ES-I3 (cell line): Measurements from ENCODE around the gene PLA2G4A.

Experiments used
- H3K36me3 ChIP-seq: 2 replicates; pipeline ENCODE4 v1.6.1; 2013; ENCODE audit warnings: mild to moderate bottlenecking, low read length, control low read depth, moderate library complexity; ENCODE audit not compliant: insufficient read depth
- H3K4me1 ChIP-seq: 2 replicates; pipeline ENCODE4 v1.6.1; 2013; ENCODE audit warnings: mild to moderate bottlenecking, control low read depth, low read length; ENCODE audit not compliant: insufficient read depth
- H3K9ac ChIP-seq: 2 replicates; pipeline ENCODE4 v1.6.1; 2013; ENCODE audit warnings: low read depth, mild to moderate bottlenecking, low read length, moderate library complexity
- H3K9me3 ChIP-seq: 2 replicates; pipeline ENCODE4 v1.6.1; 2013; ENCODE audit warnings: mild to moderate bottlenecking, low read length, moderate library complexity; ENCODE audit not compliant: control insufficient read depth, insufficient read depth

The PLA2G4A gene

GRCh38 chr1:186975220-186975619, 146.5 kb downstream of the PLA2G4A start:
- H3K36me3 ChIP-seq = no peaks in the 10 kb centered on the region
- H3K9me3 ChIP-seq = no peaks in the 10 kb centered on the region
- no peak overlapping the region for H3K9ac ChIP-seq
- no peaks in the 10 kb centered on the region for H3K4me1 ChIP-seq

- no peaks in the 10 kb centered on the region for H3K36me3 ChIP-seq
These were observed 148.0 kb downstream of the PLA2G4A start for GRCh38 chr1:186976700-186977099.

GRCh38 chr1:186977266-186977957, 148.7 kb downstream of the PLA2G4A start:
- Histone ChIP-seq H3K36me3 (no peaks in the 10 kb centered on the region), H3K9me3 (no peaks in the 10 kb centered on the region), H3K9ac (no peak overlapping the region), H3K4me1 (no peaks in the 10 kb centered on the region)

More at GRCh38 chr1:186976700-186977099, 148.0 kb downstream of the PLA2G4A start:
- Histone ChIP-seq H3K4me1 (no peaks in the 10 kb centered on the region), H3K9ac (no peak overlapping the region), H3K9me3 (no peaks in the 10 kb centered on the region)

GRCh38 chr1:186978596-186979556, 150.1 kb downstream of the PLA2G4A start:
- no peak overlapping the region for H3K9ac ChIP-seq
- no peaks in the 10 kb centered on the region for H3K36me3 ChIP-seq
- no peaks in the 10 kb centered on the region for H3K4me1 ChIP-seq
- no peaks in the 10 kb centered on the region for H3K9me3 ChIP-seq

GRCh38 chr1:186980400-186980799, 151.7 kb downstream of the PLA2G4A start:
- H3K9me3 ChIP-seq = no peaks in the 10 kb centered on the region
- H3K9ac ChIP-seq = no peak overlapping the region
- peaks cover 8% of the 10 kb centered on the region; the same call in 1 of the 2 replicates for H3K4me1 ChIP-seq
- no peaks in the 10 kb centered on the region for H3K36me3 ChIP-seq

- no peak overlapping the region for H3K9ac ChIP-seq
- H3K36me3 ChIP-seq = no peaks in the 10 kb centered on the region
- peaks cover 11% of the 10 kb centered on the region; the same call in 1 of the 2 replicates for H3K4me1 ChIP-seq
- no peaks in the 10 kb centered on the region for H3K9me3 ChIP-seq
These were observed 153.4 kb downstream of the PLA2G4A start for GRCh38 chr1:186982116-186982515.

- no peak overlapping the region for H3K9ac ChIP-seq
- H3K9me3 ChIP-seq = no peaks in the 10 kb centered on the region
- no peaks in the 10 kb centered on the region for H3K36me3 ChIP-seq
- peaks cover 11% of the 10 kb centered on the region; the same call in 1 of the 2 replicates for H3K4me1 ChIP-seq
These were observed 154.6 kb downstream of the PLA2G4A start for GRCh38 chr1:186983327-186983726.

GRCh38 chr1:186984959-186985358, 156.2 kb downstream of the PLA2G4A start:
- Histone ChIP-seq H3K9me3 (no peaks in the 10 kb centered on the region), H3K9ac (no peak overlapping the region)

GRCh38 chr1:186985889-186986491, 157.2 kb downstream of the PLA2G4A start:
- Histone ChIP-seq H3K9me3 (no peaks in the 10 kb centered on the region), H3K9ac (no peak overlapping the region), H3K4me1 (peaks cover 11% of the 10 kb centered on the region; the same call in 1 of the 2 replicates), H3K36me3 (no peaks in the 10 kb centered on the region)

More at GRCh38 chr1:186984959-186985358, 156.2 kb downstream of the PLA2G4A start:
- Histone ChIP-seq H3K36me3 (no peaks in the 10 kb centered on the region), H3K4me1 (peaks cover 11% of the 10 kb centered on the region; the same call in 1 of the 2 replicates)

GRCh38 chr1:186987065-186987464, 158.3 kb downstream of the PLA2G4A start:
- Histone ChIP-seq H3K4me1 (peaks cover 11% of the 10 kb centered on the region; the same call in 1 of the 2 replicates), H3K9ac (no peak overlapping the region), H3K36me3 (no peaks in the 10 kb centered on the region), H3K9me3 (no peaks in the 10 kb centered on the region)

- Histone ChIP-seq H3K4me1 (peaks cover 11% of the 10 kb centered on the region; the same call in 1 of the 2 replicates), H3K36me3 (no peaks in the 10 kb centered on the region), H3K9me3 (no peaks in the 10 kb centered on the region), H3K9ac (no peak overlapping the region)
These were observed 159.0 kb downstream of the PLA2G4A start for GRCh38 chr1:186987769-186988168.

GRCh38 chr1:186993996-186994395, 165.2 kb downstream of the PLA2G4A start:
- no peaks in the 10 kb centered on the region for H3K4me1 ChIP-seq
- no peak overlapping the region for H3K9ac ChIP-seq
- no peaks in the 10 kb centered on the region for H3K36me3 ChIP-seq
- no peaks in the 10 kb centered on the region for H3K9me3 ChIP-seq

- no peaks in the 10 kb centered on the region for H3K4me1 ChIP-seq
- no peaks in the 10 kb centered on the region for H3K9me3 ChIP-seq
These were observed 166.1 kb downstream of the PLA2G4A start for GRCh38 chr1:186994897-186995296.

GRCh38 chr1:186996816-186997215, 168.1 kb downstream of the PLA2G4A start:
- H3K4me1 ChIP-seq = no peaks in the 10 kb centered on the region
- H3K9me3 ChIP-seq = no peaks in the 10 kb centered on the region
- no peak overlapping the region for H3K9ac ChIP-seq
- no peaks in the 10 kb centered on the region for H3K36me3 ChIP-seq

More at GRCh38 chr1:186994897-186995296, 166.1 kb downstream of the PLA2G4A start:
- H3K36me3 ChIP-seq = no peaks in the 10 kb centered on the region
- H3K9ac ChIP-seq = no peak overlapping the region
